ENCODE results near the gene TIMP3. TPM values are rescaled to one million over a fixed set of nuclear protein-coding genes. Genes with fewer than 3 reads are reported as not detected.

TIMP3 gene
- total RNA-seq, 4 donors from 2014 or later: 148 to 295 (median 170) TPM

GRCh38 chr22:32794449-32795213 is 6.9 kb upstream of the TIMP3 start:
- no peaks in the 10 kb centered on the region for H3K9me3 ChIP-seq
- H3K27me3 ChIP-seq: no peaks in the 10 kb centered on the region
- no peaks in the 10 kb centered on the region for H3K36me3 ChIP-seq
- 84% methylated on average over 10 of the region's 10 CpGs for WGBS
- DNase-seq (ENCODE audit: low spot score in 2 of 2): no peak
- H3K27ac ChIP-seq: no peak overlapping the region
- TF ChIP-seq CTCF (IDR thresholded peaks at IDR 0.05) (no peak), EP300 (IDR thresholded peaks at IDR 0.05) (no peak), POLR2A (IDR thresholded peaks at IDR 0.05) (no peak), POLR2AphosphoS5 (IDR thresholded peaks at IDR 0.05) (no peak)
- H3K4me3 ChIP-seq: no peak overlapping the region
- peaks cover 13% of the 10 kb centered on the region for H3K4me1 ChIP-seq

- Histone ChIP-seq H3K4me3 (no peak overlapping the region), H3K27me3 (no peaks in the 10 kb centered on the region), H3K9me3 (no peaks in the 10 kb centered on the region), H3K36me3 (no peaks in the 10 kb centered on the region), H3K27ac (no peak overlapping the region), H3K4me1 (peaks cover 13% of the 10 kb centered on the region)
- DNase-seq (ENCODE audit: low spot score in 2 of 2): no peak
- TF ChIP-seq EP300 (IDR thresholded peaks at IDR 0.05) (no peak), CTCF (IDR thresholded peaks at IDR 0.05) (no peak), POLR2AphosphoS5 (IDR thresholded peaks at IDR 0.05) (no peak)
- WGBS: 91% methylated on average over 4 of the region's 4 CpGs
Measured at GRCh38 chr22:32795214-32795596, 6.3 kb upstream of the TIMP3 start.

GRCh38 chr22:32796865-32797573 is 4.5 kb upstream of the TIMP3 start:
- no peak overlapping the region for H3K4me3 ChIP-seq
- no peaks in the 10 kb centered on the region for H3K9me3 ChIP-seq
- 22% methylated on average over 9 of the region's 17 CpGs for WGBS
- TF ChIP-seq POLR2AphosphoS5 (IDR thresholded peaks at IDR 0.05) (peak in 1 of 3 donors; percentile 16), POLR2A (IDR thresholded peaks at IDR 0.05) (no peak), CTCF (IDR thresholded peaks at IDR 0.05) (peak; percentile 74 to 87), EP300 (IDR thresholded peaks at IDR 0.05) (no peak)
- no peaks in the 10 kb centered on the region for H3K27me3 ChIP-seq
- H3K27ac ChIP-seq: no peak overlapping the region
- H3K36me3 ChIP-seq: no peaks in the 10 kb centered on the region
- peaks cover 24% of the 10 kb centered on the region for H3K4me1 ChIP-seq
- peak; percentile 83 to 88 for DNase-seq (ENCODE audit: low spot score in 2 of 2)

GRCh38 chr22:32799496-32799895 is 2.0 kb upstream of the TIMP3 start:
- Histone ChIP-seq H3K4me3 (no peak overlapping the region), H3K9me3 (no peaks in the 10 kb centered on the region), H3K4me1 (peaks cover 31% of the 10 kb centered on the region), H3K27me3 (no peaks in the 10 kb centered on the region), H3K27ac (no peak overlapping the region), H3K36me3 (no peaks in the 10 kb centered on the region)
- 98% methylated on average over 6 of the region's 6 CpGs for WGBS
- DNase-seq (ENCODE audit: low spot score in 2 of 2): no peak
- TF ChIP-seq EP300 (IDR thresholded peaks at IDR 0.05) (no peak), POLR2A (IDR thresholded peaks at IDR 0.05) (no peak), POLR2AphosphoS5 (IDR thresholded peaks at IDR 0.05) (no peak)

- Histone ChIP-seq H3K27ac (peak overlapping the region; percentile 91), H3K36me3 (no peaks in the 10 kb centered on the region), H3K4me1 (peaks cover 39% of the 10 kb centered on the region), H3K9me3 (no peaks in the 10 kb centered on the region), H3K4me3 (no peak overlapping the region), H3K27me3 (no peaks in the 10 kb centered on the region)
- TF ChIP-seq CTCF (IDR thresholded peaks at IDR 0.05) (no peak), POLR2AphosphoS5 (IDR thresholded peaks at IDR 0.05) (no peak), POLR2A (IDR thresholded peaks at IDR 0.05) (no peak), EP300 (IDR thresholded peaks at IDR 0.05) (no peak)
- no peak for DNase-seq (ENCODE audit: low spot score in 2 of 2)
- 59% methylated on average over 8 of the region's 8 CpGs for WGBS
Measured at GRCh38 chr22:32800158-32800882, 1.2 kb upstream of the TIMP3 start.
